ENCODE results near the gene TRHDE. TPM values are rescaled to one million over a fixed set of nuclear protein-coding genes. Genes with fewer than 3 reads are reported as not detected.

TRHDE gene
- total RNA-seq, 1 donor from 2014 or later, result 0.64 TPM

DNA sequence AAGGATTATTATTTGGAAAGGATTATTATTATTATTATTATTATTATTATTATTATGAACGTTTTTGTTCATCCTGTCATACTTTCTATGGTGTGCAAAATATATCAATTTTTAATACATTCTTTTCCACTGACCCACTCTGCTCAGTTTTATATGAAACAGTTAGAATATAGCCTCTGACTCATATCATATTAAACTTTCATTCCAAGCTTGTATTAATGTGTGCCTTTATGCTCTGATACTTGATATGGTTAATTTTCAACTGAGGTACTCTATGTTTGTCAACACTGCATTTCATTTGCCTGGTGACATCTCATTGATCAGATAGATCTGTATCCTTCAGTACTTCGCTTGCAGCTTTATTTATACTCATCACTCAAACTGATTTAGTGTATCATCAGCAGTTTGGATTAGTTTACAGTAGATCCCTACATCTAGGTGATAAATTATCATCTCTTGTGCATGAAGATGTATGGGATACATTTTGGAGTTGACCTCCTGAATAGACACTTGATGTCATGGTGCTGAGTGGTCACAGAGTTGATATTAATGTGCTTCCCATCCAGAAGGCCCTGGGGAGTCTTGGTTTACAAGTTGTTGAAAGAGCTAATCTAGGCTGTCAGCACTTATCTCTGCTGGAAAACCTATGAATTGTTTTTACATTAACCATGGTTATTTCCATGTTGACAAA lies 271.8 kb downstream of the TRHDE start:
- no peaks in the 10 kb centered on the region for H3K4me1 Mint-ChIP-seq (ENCODE audit: unreplicated experiment)
- no peak overlapping the region for H3K27ac Mint-ChIP-seq (ENCODE audit: unreplicated experiment)
- peaks cover 11% of the 10 kb centered on the region for H3K27me3 Mint-ChIP-seq (ENCODE audit: unreplicated experiment)
- TF ChIP-seq, protein P1, sequence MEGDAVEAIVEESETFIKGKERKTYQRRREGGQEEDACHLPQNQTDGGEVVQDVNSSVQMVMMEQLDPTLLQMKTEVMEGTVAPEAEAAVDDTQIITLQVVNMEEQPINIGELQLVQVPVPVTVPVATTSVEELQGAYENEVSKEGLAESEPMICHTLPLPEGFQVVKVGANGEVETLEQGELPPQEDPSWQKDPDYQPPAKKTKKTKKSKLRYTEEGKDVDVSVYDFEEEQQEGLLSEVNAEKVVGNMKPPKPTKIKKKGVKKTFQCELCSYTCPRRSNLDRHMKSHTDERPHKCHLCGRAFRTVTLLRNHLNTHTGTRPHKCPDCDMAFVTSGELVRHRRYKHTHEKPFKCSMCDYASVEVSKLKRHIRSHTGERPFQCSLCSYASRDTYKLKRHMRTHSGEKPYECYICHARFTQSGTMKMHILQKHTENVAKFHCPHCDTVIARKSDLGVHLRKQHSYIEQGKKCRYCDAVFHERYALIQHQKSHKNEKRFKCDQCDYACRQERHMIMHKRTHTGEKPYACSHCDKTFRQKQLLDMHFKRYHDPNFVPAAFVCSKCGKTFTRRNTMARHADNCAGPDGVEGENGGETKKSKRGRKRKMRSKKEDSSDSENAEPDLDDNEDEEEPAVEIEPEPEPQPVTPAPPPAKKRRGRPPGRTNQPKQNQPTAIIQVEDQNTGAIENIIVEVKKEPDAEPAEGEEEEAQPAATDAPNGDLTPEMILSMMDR (IDR thresholded peaks at IDR 0.05), result no peak
- DNase-seq (ENCODE audit: extremely low spot score, unreplicated experiment), result no peak
- no peak overlapping the region for H3K4me3 Mint-ChIP-seq (ENCODE audit: unreplicated experiment)
- H3K9me3 Mint-ChIP-seq (ENCODE audit: unreplicated experiment), result no peaks in the 10 kb centered on the region
- no peaks in the 10 kb centered on the region for H3K36me3 Mint-ChIP-seq (ENCODE audit: unreplicated experiment)

- H3K4me1 Mint-ChIP-seq (ENCODE audit: unreplicated experiment), result no peaks in the 10 kb centered on the region
- H3K9me3 Mint-ChIP-seq (ENCODE audit: unreplicated experiment), result no peaks in the 10 kb centered on the region
- DNase-seq (ENCODE audit: extremely low spot score, unreplicated experiment), result no peak
- TF ChIP-seq, protein P1 (IDR thresholded peaks at IDR 0.05), result no peak
- H3K27me3 Mint-ChIP-seq (ENCODE audit: unreplicated experiment), result peaks cover 11% of the 10 kb centered on the region
- H3K4me3 Mint-ChIP-seq (ENCODE audit: unreplicated experiment), result no peak overlapping the region
- H3K36me3 Mint-ChIP-seq (ENCODE audit: unreplicated experiment), result no peaks in the 10 kb centered on the region
- no peak overlapping the region for H3K27ac Mint-ChIP-seq (ENCODE audit: unreplicated experiment)
Observed at GRCh38 chr12:72546106-72546505, 273.9 kb downstream of the TRHDE start.

GRCh38 chr12:72547573-72547972 lies 275.4 kb downstream of the TRHDE start:
- Mint-ChIP-seq H3K9me3 (ENCODE audit: unreplicated experiment) (no peaks in the 10 kb centered on the region), H3K36me3 (ENCODE audit: unreplicated experiment) (no peaks in the 10 kb centered on the region), H3K27me3 (ENCODE audit: unreplicated experiment) (peaks cover 11% of the 10 kb centered on the region), H3K27ac (ENCODE audit: unreplicated experiment) (no peak overlapping the region), H3K4me1 (ENCODE audit: unreplicated experiment) (no peaks in the 10 kb centered on the region), H3K4me3 (ENCODE audit: unreplicated experiment) (no peak overlapping the region)
- no peak for DNase-seq (ENCODE audit: extremely low spot score, unreplicated experiment)
- TF ChIP-seq, protein P1 (IDR thresholded peaks at IDR 0.05), result no peak

DNA sequence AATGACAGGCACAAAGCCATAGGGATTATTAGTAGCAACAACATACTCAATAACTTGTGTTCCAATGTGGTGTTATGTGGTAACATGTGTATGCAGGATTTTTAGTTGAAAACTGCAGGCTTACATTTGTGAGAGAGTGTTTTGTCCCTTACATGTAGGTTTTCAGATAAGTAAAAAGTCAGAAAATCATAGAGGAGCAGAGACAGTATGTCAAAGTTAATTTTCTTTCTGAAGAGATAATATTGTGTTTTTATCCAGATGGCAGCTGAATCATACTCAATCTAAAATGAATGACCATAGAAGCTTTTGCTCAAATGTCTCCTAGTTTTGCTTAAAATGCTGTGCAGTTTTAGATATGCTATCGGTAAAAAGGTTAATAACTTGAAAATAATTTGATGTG lies 277.0 kb downstream of the TRHDE start:
- Mint-ChIP-seq H3K4me3 (ENCODE audit: unreplicated experiment) (no peak overlapping the region), H3K27me3 (ENCODE audit: unreplicated experiment) (peaks cover 7% of the 10 kb centered on the region), H3K4me1 (ENCODE audit: unreplicated experiment) (no peaks in the 10 kb centered on the region), H3K36me3 (ENCODE audit: unreplicated experiment) (no peaks in the 10 kb centered on the region), H3K9me3 (ENCODE audit: unreplicated experiment) (no peaks in the 10 kb centered on the region), H3K27ac (ENCODE audit: unreplicated experiment) (no peak overlapping the region)
- no peak for DNase-seq (ENCODE audit: extremely low spot score, unreplicated experiment)
- TF ChIP-seq, protein P1 (IDR thresholded peaks at IDR 0.05), result no peak

DNA sequence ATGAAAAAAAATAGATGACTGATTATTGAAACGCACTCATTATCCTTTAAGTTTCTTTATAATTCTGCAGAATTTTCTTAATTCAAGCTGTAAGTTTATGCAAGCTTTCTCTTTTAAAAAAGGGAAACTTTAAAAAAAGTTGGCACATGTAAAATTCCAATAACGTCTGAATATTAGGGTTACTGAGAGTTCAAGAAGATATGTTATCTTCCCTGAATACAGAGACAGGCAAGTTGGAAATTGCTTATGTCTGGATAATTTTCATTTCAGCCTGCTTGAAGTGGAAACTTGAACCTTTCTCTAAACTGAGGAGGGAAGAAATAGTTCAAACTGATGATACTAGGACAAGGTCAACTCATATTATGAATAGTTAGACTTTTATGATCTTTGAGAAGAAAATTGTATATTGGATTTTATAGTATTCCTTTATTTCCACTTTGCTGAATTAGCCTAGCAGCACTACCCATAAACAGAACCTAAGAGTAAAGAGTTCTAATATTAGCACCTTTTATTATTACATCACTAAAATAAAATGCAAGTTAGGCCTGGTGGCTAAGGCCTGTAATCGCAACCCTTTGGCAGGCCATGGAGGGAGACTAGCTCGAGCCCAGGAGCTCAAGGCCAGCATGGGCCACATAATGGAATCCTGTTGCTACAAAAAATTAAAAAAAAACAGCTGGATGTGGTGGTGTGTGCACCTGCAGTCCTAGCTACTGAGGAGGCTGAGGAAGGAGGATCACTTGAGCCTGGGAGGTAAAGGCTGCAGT lies 288.0 kb downstream of the TRHDE start:
- Mint-ChIP-seq H3K4me1 (ENCODE audit: unreplicated experiment) (peaks cover 10% of the 10 kb centered on the region), H3K27ac (ENCODE audit: unreplicated experiment) (no peak overlapping the region), H3K9me3 (ENCODE audit: unreplicated experiment) (no peaks in the 10 kb centered on the region), H3K36me3 (ENCODE audit: unreplicated experiment) (no peaks in the 10 kb centered on the region), H3K27me3 (ENCODE audit: unreplicated experiment) (peaks cover 6% of the 10 kb centered on the region), H3K4me3 (ENCODE audit: unreplicated experiment) (no peak overlapping the region)
- no peak for DNase-seq (ENCODE audit: extremely low spot score, unreplicated experiment)
- TF ChIP-seq, protein P1 (IDR thresholded peaks at IDR 0.05), result no peak
